HEK293 (cell line): ENCODE measurements around the gene TANK.

ENCODE experiments used
- CTCF ChIP-seq: fragments of 450-650 bp; formaldehyde crosslinking; IDR thresholded peaks from 2 replicates; pipeline ENCODE4 v1.5.1; 2016; ENCODE audit warnings: missing biosample characterization, missing genetic modification characterization
- HIC1 ChIP-seq: fragments of 450-650 bp; formaldehyde crosslinking; IDR thresholded peaks from 2 replicates; pipeline ENCODE4 v1.5.1; 2016; ENCODE audit warnings: missing biosample characterization, missing genetic modification characterization
- SALL2 ChIP-seq: fragments of 450-650 bp; formaldehyde crosslinking; IDR thresholded peaks from 2 replicates; pipeline ENCODE4 v1.5.0; 2017; ENCODE audit warnings: missing biosample characterization, mild to moderate bottlenecking, missing genetic modification characterization, borderline replicate concordance
- YY1 ChIP-seq: fragments of 450-650 bp; formaldehyde crosslinking; IDR thresholded peaks from 2 replicates; pipeline ENCODE4 v1.5.1; 2018; ENCODE audit warnings: missing biosample characterization, missing genetic modification characterization
- ZBTB48 ChIP-seq: fragments of 450-650 bp; formaldehyde crosslinking; IDR thresholded peaks from 2 replicates; pipeline ENCODE4 v1.5.1; 2016; ENCODE audit warnings: missing biosample characterization, missing genetic modification characterization
- ZBTB49 ChIP-seq: fragments of 450-650 bp; formaldehyde crosslinking; IDR thresholded peaks from 2 replicates; pipeline ENCODE4 v1.5.1; 2016; ENCODE audit warnings: missing biosample characterization, missing genetic modification characterization, low read depth
- ZNF10 ChIP-seq: fragments of 450-650 bp; formaldehyde crosslinking; IDR thresholded peaks from 2 replicates; pipeline ENCODE4 v1.5.1; 2017; ENCODE audit warnings: missing biosample characterization, missing genetic modification characterization
- ZNF138 ChIP-seq: fragments of 450-650 bp; formaldehyde crosslinking; IDR thresholded peaks from 2 replicates; pipeline ENCODE4 v1.5.1; 2016; ENCODE audit warnings: missing biosample characterization, missing genetic modification characterization, borderline replicate concordance
- ZNF280C ChIP-seq: fragments of 450-650 bp; formaldehyde crosslinking; IDR thresholded peaks from 2 replicates; pipeline ENCODE4 v1.5.1; 2016; ENCODE audit warnings: missing biosample characterization, missing genetic modification characterization
- ZNF398 ChIP-seq: fragments of 450-650 bp; formaldehyde crosslinking; IDR thresholded peaks from 2 replicates; pipeline ENCODE4 v1.5.1; 2017; ENCODE audit warnings: missing biosample characterization, missing genetic modification characterization
- ZNF624 ChIP-seq: fragments of 450-650 bp; formaldehyde crosslinking; IDR thresholded peaks from 2 replicates; pipeline ENCODE4 v1.5.1; 2017; ENCODE audit warnings: missing biosample characterization, missing genetic modification characterization
- ZNF768 ChIP-seq: fragments of 450-650 bp; formaldehyde crosslinking; IDR thresholded peaks from 2 replicates; pipeline ENCODE4 v1.5.1; 2018; ENCODE audit warnings: missing biosample characterization, mild to moderate bottlenecking, missing genetic modification characterization
- ZXDB ChIP-seq: fragments of 450-650 bp; formaldehyde crosslinking; IDR thresholded peaks from 2 replicates; pipeline ENCODE4 v1.5.1; 2016; ENCODE audit warnings: missing biosample characterization, missing genetic modification characterization

GRCh38 chr2:161228511-161229240 is 68.4 kb downstream of the TANK start:
- TF ChIP-seq CTCF (tag by site-specific recombination) (no peak), ZBTB48 (no peak), ZNF624 (tag by site-specific recombination) (no peak), ZNF10 (no peak), ZXDB (tag by site-specific recombination) (no peak), ZNF398 (tag by site-specific recombination) (no peak), ZNF280C (tag by site-specific recombination) (no peak), HIC1 (no peak), ZNF768 (no peak), YY1 (no peak), ZNF138 (no peak), SALL2 (tag by site-specific recombination) (no peak), ZBTB49 (tag by site-specific recombination) (no peak)
